HG02840 (cell line): ENCODE measurements around the gene IPO11.
"Not testable (repeated sequence)": the region's sequence is repeated elsewhere in the genome, so short reads cannot be mapped to it uniquely, and the experiment has no call there.

Experiments used
- ATAC-seq: cut with Tn5 transposase; IDR thresholded peaks from one replicate; pipeline ENCODE4 v1.9.1; 2021; ENCODE audit warnings: mild to moderate bottlenecking, moderate library complexity, moderate number of reproducible peaks; ENCODE audit not compliant: unreplicated experiment, low FRiP score

The IPO11 gene

DNA sequence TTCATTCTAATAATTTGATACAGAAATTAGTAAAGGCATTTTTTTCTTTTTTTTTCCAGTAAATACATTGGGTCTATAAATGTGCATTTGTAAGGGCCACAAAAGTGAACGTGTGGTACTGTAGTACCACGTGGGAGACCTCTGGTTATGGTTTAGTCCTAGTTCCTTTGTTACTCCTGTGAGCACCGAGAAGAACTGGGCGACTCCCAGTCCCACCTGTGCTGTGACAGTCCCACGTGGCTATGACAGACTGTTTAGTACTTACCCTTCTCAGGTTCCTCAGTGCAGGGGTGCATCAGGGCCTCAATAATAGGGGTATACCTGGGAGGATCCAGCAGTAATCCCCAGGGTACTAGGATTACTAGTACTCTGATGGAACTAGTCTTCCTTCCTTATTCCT is 215.3 kb downstream of the IPO11 start:
- ATAC-seq, result no peak

DNA sequence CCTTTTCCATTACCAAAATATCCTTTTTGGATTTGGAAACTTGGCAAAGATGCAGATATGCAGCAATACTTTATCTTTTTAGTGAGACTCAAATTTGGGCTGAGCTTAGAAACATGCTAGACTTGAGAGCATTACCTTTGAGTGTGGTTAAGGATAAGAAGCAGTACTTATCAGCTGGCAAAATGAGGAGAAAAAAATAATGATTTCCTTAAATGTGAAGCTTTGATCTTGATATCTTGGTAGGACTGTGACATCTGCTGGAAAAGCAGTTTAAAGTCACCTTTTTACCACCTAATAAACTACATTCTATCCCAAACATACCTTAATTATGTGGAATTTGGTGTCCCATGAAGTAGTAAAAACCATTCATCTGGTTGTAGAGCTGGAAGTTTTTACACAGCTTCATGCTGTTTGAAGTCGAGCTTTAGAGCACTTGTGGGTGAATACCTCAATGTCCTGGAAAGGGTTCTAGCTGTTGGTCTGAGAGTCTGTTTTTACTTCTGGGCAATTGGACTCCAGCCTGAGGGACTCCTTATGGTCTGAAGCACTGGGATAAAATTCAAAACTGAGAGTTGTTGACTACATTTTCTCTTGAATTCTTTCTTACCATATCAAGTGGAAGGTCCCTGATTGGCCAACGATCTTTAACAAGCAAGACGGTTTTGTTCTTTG is 219.5 kb downstream of the IPO11 start:
- no peak for ATAC-seq

DNA sequence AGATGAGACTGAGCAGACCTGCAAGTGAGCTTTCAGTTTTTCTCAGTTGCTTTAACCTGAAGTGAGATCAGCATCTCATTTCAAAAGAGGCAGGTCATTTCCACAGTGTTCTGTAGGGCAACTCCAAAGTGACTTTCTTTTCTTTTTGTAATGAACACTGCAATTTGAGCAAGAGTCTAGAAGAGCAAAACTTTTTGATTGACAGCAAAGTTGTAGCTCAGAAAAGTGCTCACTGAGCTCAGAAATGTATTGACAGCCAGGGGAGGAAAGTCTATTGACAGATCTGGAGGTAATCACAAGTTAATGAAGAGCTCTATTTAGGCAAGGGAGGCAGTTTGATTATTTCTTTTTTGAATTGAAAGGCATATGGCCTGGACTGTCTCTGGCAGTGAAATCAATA is 220.7 kb downstream of the IPO11 start:
- no peak for ATAC-seq

DNA sequence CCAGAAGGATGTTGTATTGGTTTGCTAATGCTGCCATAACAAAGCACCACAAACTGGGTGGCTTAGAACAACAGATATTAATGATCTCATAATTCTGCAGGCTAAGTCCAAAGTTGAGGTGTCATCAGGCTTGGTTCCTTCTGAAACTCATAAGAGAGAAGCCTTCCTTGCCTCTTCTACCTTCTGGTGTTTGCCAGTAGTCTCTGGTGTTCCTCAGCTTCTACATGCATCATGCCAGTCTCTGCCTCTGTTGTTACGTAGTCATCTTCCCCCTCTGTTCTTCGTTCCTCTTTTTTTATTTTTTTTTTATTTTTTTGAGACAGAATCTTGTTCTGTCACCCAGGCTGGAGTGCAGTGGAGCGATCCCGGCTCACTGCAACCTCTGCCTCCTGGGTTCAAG is 227.9 kb downstream of the IPO11 start:
- ATAC-seq, result no peak

DNA sequence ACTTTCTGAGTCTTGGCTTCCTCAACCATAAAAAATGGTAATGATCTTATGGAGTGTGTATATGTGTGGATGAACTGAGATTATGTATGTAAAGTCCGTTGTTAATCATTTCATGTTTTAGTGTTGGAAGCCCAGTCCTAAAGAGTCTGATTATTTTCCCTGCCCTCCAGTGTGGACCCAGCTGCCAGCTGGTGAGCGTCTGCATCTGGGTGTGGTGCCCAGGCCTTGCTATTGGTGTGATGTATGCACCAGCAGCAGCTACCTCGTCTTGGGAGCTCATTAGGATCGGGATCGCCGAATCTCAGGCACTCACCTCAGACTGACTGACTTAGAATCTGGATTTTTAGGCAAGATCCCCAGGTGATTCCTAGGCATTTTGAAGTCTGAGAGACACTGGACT is 229.9 kb downstream of the IPO11 start:
- ATAC-seq, result no peak

DNA sequence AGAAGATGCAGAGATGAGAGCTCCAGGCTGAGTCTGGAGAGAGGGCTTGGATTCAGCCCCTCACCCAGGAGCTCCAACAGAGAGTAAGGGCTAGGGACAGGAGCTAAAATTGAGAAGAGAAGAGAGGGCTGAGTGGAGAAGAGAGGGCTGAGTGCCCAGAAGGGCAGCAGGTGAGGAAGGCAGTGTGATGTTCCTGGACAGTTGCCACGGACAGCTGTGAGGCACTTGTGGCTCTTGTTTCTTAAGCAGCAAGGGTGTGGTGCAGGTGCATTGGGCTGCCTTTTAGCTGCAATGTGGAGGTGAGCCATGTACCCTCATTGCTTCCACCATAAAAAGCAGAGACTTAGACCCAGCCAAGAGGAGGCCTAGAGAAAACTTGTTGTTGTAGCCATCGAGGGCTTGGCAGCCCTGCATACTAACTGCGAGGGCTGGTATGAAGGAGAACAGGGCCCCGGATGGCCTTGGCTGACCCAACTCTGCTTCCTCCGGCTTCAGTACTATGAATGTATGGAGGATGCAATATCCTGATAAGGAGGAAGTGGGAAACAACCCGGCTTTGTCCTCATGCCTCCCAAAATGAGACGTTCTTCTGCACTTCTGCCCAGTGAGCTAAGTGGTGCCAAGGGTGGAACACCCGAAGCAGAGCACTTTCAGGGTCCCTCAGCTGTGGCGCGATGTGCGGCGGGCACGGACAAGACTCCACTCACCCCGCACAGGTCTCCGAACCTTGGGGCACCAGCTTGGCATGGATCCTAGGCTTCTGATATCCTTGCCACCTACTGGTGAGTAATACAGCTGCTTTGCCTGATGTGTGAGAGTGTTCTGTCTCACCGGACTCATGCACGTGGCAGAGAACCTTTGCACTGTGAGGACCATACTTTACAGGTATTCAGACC is 231.2 kb downstream of the IPO11 start:
- ATAC-seq, result no peak

DNA sequence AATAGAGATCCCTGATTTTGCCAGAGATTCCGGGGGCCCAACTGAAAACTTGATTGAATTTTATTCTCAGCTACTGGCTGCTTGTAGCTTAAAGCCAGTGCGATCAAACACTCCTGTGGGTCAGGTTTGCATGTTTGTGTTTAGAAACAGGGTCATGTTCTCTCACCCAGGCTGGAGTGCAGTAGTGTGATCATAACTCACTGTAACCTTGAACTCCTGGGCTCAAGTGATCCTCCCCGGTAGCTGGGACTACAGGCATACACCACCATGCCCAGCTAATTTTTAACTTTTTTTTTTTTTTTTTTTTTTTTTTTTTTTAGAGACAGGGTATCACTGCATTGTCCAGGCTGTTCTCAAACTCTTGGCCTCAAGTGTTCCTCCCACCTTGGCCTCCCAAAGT is 232.7 kb downstream of the IPO11 start:
- no peak for ATAC-seq

DNA sequence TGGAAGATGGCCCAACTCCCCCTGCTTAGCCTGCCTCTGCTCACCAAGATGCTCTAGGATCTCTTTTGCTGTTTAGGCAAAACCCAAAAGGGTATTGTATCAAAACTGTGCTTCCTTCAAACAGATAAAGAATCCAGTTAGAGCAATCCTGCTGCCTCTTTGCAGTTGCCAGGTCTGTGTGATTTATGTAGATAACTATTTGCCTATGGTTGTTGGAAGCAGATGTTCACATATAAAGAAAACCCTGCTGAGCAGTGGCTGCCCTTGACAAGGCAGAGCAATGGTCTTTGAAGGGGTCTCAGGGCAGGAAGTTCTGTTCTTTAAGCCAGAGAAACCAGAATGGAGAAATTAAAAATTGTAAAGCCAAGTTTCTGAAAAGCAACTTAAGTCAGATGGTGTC is 234.7 kb downstream of the IPO11 start:
- no peak for ATAC-seq

DNA sequence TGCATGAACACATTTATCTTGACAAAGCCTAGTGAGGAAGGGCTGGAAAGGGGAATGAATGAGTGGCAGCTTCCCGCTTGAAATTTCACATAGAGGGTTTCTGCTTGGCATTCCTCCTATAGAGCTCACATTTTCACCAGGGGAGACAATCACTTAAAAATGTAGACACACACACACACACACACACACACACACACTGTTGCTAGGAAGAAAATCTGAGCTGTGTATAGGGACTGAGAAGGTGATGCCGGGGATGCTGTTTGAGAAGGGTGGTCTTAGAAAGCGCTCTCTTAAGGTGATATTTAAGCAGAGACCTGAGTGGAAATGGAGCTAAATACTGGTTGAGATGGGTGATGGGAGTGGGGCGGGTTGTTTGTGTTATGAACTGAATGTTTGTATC is 236.5 kb downstream of the IPO11 start:
- ATAC-seq, result no peak

DNA sequence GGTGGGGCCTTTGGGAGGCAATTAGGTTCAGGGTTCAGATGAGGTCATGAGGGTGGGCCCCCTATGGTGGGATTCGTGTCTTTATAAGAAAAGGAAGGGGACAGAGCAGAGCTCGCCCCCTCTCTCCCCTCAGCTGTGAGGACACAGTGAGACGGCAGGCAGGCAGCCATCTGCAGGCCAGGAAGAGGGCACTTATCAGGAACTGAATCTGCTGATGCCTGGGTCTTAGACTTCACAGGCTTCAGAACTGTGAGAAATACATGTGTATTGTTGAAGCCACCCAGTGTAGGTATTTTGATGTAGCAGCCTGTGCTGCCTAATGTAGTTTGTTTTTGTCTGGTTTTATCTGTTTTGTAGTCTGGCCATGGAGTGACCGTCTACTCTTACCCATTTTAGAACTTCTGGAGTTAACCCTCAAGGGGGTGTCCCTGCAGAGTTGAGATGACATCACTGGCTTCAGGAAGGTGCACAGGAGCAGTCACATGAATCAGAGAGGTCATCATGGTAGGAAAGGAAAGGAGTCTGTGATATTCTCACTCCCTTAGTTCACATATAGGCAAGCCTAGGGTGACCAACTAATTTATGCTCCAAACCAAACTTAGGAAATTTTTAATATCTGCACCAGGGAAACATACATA is 237.0 kb downstream of the IPO11 start:
- no peak for ATAC-seq

DNA sequence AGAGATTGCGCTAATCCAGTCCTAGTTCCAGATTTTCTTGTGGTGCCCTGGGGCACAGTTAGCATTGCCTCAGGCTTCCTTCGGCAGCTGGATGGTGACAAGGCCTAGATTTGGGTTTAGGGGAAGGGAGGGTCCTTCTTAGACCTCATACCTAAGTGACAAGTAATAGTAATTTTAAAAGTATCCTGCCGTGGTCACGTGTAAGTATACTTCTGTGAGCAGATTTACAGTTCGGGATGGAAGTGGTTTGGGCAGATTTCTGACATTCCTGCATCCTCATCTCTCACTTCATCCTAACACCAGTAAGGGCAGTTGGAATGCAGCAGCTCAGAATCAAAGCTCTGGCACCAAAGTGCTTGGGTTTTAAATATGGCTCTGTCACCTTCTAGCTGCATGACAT is 237.6 kb downstream of the IPO11 start:
- ATAC-seq, result no peak

DNA sequence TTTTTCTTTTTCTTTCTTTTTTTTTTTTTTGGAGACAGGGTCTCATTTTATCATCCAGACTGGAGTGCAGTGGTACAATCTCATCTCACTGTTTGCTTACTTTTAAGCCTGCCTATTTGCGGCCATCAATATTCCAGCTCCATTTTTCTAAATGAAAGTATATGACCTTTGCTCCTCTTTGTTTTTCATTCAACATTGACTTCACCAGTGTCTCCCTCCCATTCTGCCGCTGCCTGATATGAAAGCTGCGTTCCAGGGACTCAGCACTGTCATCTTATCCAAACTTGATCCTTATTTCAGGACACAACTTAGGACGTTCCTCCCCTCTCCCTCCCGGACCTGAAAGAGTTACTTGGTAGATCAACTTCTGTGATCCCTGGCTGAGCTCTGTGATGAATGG is 239.7 kb downstream of the IPO11 start:
- no peak for ATAC-seq

DNA sequence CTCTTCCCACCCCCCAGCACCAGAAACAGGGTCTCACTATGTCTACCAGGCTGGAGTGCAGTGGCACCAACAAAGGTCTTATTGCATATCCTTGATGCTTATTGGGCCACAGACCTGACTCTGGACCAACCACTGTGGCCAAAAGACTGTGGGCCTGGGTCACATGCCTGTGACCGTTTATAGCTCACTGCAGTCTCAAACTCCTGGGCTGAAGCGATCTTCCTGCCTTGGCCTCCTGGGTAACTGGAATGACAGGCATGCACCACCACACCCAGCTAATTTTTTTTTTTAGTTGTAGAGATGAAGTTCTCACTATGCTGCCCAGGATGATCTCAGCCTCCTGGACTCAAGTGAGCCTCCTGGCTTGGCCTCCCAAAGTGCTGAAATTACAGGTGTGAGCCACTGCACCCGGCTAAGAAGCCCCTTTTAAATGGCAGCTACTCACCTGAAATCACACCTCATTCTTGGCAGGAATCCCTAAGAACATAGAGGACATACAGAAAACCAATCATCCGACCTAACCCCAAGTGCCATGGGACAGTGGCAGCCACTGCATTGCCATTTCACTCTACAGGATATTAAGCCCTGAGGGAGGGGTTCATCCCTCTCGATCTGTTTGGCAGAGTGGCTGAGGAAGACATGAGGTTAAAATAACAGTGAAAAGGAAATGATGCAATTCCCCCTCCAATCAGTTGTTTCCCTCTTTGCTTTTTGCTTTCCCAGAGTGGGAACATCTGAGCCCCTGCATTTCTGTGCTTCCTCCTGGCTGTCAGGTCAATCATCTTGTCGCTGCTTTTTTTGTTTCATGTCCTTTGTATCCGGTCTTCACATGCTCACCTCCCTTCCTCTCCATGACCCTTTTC is 240.7 kb downstream of the IPO11 start:
- no peak for ATAC-seq

DNA sequence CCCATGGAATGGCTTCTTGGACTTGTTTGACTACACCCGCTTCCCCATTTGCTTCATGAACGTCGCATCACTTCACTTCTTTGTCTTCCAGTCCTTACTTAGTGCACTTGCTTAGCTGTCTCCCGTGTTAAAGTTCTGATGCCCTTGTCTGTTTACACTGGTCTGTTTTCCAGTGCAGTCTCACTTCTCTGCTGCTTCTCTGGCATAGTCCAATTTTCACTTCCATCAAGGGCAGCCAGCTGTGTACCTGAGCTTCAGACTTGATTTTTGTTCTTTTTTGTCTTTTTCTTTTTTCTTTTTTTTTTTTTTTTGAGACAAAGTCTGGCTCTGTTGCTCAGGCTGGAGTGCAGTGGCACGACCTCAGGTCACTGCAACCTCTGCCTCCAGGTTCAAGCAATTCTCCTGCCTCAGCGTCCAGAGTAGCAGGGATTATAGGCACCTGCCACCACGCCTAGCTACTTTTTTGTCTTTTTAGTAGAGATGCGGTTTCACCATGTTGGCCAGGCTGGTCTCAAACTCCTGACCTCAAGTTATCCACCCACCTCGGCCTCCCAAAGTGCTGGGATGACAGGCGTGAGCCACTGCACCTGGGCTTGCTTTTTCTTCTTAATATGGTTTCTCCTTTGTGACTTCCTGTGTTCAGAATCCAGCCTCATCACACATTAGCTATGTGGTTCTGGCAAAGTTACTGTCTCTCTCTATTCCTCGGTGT is 241.5 kb downstream of the IPO11 start:
- ATAC-seq, result no peak

DNA sequence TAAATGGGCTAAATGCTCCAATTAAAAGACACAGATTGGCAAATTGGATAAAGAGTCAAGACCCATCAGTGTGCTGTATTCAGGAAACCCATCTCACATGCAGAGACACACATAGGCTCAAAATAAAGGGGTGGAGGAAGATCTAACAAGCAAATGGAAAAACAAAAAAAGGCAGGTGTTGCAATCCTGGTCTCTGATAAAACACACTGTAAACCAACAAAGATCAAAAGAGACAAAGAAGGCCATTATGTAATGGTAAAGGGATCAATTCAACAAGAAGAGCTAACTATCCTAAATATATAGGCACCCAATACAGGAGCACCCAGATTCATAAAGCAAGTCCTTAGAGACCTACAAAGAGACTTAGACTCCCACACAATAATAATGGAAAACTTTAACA is 245.2 kb downstream of the IPO11 start:
- not testable (repeated sequence) for ATAC-seq

DNA sequence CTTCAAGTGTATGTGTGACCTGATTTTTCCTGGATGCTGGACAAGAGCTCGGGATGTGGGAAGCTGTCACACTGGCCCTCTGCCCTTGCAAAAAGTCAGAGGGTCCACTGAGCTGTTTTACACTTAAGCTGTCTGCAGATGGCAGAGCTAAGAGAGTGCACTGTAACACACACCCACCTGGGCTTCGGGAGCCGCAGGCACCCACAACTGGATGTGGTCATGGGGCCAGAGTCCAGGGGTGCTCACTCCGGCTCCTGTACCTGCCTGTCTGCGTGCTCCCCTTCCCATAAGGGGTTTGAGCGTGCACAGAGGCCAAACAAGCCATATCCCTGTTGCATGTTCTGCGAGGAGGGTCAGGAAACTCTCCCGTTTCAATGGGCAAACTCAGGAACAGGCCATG is 248.6 kb downstream of the IPO11 start:
- no peak for ATAC-seq

DNA sequence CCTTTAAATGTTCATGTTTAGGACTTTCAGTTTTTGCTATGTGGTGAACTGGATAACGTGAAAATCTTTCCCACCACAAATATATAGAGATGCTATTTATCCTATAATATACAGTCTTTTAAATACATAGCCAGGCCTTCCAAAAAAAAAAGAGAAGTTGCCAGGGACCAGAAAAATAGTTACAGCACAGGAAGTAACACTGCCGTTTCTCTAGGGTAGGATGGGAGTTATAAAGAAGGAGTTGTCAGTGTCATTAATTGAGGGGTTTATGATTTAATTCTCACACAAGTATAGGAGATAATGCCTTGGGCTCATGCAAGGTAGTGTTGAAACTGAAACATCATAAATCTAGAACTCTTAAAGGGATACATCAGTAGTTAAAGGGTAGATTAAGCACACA is 250.0 kb downstream of the IPO11 start:
- ATAC-seq, result no peak

DNA sequence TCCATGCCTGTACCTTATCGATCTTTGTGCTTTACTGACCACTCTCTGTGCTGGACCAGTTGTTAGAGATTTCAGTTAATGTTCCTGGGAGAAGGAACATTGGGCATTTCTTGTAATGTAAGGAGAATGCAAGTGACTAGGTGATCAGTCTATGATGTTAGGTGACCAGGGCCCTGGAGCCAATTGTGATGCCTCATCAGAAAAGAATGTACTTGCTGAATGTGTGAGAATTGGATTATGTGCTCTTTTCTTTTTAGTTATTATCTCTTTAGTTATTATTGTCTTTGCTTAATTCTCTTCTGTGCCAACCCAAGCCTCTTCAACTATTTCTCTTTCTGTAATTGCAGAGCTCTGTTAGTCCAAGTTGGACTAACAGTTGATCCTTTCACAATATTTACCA is 258.9 kb downstream of the IPO11 start:
- ATAC-seq, result no peak

DNA sequence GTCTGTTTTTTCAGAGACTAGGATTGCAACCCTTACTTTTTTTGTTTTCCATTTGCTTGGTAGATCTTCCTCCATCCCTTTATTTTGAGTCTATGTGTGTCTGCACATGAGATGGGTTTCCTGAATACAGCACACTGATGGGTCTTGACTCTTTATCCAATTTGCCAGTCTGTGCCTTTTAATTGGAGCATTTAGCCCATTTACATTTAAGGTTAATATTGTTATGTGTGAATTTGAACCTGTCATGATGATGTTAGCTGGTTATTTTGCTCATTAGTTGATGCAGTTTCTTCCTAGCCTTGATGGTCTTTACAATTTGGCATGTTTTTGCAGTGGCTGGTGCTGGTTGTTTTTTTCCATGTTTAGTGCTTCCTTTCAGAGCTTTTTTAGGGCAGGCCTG is 264.0 kb downstream of the IPO11 start:
- ATAC-seq, result not testable (repeated sequence)
